Measurements from ENCODE around the gene SLC4A9.

Gene SLC4A9, protein sequence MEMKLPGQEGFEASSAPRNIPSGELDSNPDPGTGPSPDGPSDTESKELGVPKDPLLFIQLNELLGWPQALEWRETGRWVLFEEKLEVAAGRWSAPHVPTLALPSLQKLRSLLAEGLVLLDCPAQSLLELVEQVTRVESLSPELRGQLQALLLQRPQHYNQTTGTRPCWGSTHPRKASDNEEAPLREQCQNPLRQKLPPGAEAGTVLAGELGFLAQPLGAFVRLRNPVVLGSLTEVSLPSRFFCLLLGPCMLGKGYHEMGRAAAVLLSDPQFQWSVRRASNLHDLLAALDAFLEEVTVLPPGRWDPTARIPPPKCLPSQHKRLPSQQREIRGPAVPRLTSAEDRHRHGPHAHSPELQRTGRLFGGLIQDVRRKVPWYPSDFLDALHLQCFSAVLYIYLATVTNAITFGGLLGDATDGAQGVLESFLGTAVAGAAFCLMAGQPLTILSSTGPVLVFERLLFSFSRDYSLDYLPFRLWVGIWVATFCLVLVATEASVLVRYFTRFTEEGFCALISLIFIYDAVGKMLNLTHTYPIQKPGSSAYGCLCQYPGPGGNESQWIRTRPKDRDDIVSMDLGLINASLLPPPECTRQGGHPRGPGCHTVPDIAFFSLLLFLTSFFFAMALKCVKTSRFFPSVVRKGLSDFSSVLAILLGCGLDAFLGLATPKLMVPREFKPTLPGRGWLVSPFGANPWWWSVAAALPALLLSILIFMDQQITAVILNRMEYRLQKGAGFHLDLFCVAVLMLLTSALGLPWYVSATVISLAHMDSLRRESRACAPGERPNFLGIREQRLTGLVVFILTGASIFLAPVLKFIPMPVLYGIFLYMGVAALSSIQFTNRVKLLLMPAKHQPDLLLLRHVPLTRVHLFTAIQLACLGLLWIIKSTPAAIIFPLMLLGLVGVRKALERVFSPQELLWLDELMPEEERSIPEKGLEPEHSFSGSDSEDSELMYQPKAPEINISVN

DNA sequence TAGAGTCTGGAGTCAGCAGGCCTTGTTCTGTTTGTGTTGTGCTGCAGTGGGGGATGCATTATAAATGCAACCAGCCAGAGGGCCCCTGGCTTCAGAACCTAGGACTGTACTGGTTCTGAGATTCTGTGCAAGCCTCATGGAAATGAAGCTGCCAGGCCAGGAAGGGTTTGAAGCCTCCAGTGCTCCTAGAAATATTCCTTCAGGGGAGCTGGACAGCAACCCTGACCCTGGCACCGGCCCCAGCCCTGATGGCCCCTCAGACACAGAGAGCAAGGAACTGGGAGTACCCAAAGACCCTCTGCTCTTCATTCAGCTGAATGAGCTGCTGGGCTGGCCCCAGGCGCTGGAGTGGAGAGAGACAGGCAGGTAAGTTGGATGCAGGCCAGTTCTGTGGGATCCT lies at the start of gene SLC4A9:
TSS of gene SLC4A9 (plus strand) at position 94 of the 400 bp plus-strand sequence. CDS start at position 137, 43 bp downstream.
- no peak for DNase-seq (ENCODE audit: low read depth, low spot score)

DNA sequence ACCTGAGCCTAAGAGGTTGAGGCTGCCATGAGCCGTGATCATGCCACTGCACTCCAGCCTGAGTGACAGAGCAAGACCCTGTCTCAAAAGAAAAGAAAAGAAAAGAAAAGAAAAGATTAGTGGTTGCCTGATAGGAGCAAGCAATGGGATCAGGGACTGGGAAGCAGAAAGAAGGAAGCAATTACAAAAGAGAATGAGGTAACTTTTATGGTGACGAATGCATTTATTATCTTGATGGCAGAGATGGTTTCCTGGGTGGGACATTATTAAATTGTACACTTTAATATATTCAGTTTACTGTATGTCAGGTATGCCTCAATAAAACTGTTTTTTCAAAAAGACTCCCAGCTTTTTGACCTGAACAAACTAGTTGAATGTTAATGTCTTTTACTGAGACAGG lies 49.6 kb upstream of the SLC4A9 start:
- DNase-seq (ENCODE audit: low read depth, low spot score), result no peak

DNA sequence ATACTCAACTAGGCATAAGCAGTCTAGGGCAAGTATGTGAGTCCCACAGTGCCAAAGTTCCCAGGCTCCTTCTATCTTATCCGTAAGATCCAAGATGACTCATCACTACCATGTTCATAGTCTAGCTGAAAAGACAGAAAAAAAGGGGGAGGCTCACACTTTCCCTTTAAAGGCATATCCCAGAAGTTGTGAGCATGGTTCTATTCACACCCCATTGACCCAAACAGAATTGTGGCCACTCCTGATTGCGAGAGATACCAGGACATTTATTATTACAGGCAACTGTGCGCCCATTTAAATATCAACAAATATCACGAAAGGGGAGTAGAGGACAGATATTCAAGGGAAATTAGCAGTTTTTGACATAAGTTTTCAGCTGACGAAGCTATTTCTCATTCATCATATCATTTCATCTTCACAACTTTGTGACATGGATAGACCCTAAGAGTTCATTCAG lies 49.0 kb upstream of the SLC4A9 start:
- no peak for DNase-seq (ENCODE audit: low read depth, low spot score)

DNA sequence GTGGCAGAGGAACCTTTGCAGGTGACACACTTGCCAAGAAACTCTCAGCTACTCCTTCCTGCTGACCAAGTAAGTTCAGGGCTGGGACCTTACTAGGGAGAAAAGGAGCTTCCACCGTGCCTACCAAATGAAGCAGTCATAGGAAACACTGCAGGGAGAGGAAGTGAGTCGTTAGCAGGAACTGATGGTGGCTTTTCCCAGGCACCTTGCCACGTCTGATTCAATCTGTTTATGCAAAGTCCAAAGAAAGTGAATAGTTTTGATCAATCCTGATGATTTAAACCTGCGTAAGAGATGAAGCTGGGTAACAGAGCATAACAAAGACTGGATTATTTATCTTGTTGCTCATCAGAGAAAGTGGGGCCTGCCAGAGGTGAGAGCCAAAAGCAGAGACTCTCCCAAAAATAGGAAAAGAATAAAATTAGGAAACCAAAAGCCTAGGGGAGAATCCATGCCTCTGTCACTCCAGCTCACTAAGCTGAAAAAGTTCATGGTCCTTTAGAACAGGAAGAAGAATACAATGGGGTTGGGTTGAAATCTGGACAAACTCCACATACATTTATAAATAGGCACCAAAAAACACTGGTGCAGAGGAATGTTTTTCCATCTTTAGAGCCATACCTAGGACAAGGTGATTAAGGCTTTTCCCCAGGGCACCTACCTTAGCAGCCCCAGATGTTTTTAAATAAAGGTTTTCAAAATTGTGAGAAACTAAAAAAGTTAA lies 47.8 kb upstream of the SLC4A9 start:
- no peak for DNase-seq (ENCODE audit: low read depth, low spot score)

DNA sequence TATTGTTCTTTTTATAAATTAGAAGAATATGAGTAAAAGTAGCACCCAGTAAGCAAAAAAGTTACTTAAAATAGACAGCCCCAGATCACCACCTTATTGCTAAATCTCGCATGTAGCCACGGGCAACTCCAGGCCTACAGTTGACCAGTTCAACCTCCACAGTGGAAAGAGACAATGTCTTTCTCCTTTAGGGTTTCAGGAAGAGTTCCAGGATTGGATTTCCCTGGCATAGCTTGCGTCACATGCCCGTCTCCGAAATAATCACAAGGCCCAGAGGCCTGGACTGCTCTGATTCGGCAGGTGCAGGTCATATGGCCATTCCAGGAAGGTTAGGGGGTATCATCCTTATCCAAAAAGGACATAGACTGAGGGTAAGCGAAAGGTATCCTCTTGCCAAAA lies 47.2 kb upstream of the SLC4A9 start:
- DNase-seq (ENCODE audit: low read depth, low spot score), result no peak

DNA sequence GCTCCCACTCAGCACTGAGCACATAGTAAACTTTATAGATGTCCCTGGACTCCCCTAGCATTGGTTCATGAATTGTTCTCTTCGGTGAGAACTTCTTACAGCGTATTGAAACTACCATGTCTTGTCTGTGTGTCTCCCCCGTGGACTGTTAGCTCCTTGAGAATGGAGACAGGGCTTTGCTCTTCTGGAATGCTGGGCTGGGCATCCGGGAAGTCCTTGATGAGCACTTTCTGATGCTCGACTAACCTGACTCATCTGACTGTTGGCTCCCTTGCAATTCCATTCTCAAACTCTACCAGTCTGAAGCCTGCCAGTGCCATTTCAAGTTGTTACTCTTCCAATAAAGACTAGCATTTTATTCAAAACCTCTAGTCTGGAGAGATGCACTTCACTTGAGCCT lies 42.1 kb upstream of the SLC4A9 start:
- no peak for DNase-seq (ENCODE audit: low read depth, low spot score)

DNA sequence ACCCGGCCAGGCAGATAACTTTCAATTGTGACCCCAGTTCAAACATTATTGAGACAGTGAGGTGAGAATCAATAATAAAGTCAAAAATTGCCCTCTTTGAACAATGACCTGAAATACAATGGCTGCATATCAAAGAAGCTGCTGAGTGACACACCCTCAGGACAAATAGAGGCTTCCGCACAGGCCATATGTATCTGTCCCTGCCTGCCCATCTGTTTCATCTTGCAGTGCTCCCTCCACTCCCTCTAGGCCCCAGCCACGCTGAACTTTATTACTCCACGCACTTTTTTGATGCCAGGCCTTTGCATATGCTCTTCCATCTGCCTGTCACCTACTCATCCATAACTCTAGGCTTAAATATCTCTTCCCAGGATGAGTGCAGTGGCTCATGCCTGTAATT lies 41.2 kb upstream of the SLC4A9 start:
- DNase-seq (ENCODE audit: low read depth, low spot score), result no peak

DNA sequence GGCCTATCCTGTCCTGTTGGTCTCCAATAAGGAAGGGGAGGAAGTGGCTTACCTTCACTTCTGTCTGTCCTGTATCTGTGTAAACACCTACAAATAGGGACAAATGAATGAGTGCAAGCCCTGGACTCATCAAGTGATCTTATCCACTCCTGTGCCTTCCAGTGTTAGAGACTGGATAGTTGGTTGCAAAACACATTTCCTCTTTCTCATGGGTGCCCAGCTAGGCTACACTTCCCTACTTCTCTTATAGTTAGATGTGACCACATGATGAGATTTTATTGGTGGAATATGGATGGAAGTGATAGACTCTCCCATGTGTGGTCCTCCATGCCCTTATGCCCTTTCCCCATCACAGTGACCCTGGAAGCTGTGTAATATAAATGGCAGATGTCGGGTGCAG lies 40.2 kb upstream of the SLC4A9 start:
- no peak for DNase-seq (ENCODE audit: low read depth, low spot score)

DNA sequence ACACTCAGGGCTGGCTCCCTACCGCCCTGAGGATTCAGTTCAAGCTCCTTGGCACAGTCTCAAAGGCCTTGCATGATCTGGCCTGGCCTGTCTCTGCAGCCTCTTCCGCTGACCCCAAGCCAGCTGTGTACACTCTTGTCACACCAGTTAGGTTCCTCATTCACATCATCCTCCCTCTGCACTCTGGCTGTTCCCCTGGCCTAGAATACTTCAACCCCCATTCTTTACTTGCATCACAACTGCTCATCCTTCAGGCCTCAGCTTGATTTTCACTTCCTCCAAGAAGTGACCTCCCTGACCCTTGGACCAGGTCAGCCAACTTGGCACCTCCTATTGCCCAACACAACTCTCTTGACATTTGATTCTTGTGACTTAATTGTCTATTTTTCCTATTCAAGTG lies 38.2 kb upstream of the SLC4A9 start:
- no peak for DNase-seq (ENCODE audit: low read depth, low spot score)

DNA sequence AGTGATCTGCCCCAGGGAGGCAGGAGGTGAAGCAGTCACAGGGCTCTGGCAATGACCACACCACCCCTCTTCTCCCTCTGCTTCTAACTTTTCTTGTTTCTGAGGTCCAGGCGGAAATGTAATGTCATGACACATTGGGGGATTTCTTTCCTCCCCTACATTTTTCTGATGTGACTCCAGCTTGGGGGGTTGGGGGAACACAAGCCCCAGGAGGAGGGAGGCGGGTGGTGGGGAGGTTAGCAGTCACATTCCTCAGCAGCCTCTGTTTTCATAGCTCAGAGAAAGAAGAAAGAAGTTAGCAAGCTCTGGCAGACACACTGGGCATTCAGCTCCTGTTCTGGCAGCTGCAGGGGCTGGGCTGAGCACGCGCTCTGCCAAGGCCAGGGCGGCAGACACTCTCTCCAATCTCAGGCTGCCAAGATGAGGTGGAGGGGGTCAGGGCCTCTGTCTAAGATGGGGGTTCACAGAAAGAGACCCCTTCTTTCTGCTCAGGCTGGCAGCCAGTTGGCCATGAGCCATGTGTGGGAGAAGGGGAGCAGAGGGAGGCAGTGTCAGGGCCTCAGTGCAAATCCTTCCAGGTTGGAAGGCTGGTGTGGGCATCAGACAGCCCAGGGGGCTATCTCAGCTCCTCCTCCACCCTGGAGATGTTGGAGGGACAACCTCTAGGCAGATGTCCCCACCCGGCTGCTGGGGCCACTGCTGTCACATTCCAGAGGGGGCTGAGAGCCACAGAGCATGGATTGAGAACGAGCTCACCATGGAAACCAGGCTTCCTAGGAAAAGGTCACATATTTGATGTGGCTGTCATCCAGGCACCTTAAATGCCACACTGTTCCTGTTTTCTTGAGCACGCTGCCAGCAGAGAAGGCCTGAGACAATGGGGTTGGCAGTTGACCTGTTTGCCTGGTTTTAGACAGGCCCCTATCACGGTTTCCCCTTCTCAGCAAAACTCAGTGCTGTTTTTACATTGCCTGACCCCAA lies 37.0 kb upstream of the SLC4A9 start:
- peak; percentile 48 for DNase-seq (ENCODE audit: low read depth, low spot score)

DNA sequence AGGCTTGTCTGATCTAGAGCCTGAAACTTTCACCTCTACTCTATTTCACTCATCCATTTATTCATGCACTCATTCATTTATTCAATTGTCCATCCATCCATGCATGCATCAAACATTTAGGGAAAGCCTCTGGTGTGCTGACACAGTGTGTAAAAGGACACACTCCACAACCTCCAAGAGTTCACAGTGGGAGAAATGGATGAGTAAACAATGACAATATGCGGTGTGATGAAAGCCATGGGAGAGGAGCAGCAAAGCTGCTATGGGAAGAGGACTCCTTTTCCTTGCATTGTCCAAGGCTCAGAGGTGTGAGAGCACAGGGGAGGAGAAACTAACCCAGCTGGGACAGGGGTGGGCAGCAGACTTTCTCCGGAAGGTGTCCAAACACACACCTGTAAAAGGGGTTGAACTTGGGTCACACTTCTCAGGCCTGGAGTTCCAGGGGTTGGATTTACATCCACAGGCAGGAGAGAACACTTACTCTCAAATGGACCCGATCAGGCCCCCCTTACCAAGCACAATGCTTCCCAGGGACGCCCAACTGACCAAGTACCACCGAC lies 35.9 kb upstream of the SLC4A9 start:
- no peak for DNase-seq (ENCODE audit: low read depth, low spot score)

DNA sequence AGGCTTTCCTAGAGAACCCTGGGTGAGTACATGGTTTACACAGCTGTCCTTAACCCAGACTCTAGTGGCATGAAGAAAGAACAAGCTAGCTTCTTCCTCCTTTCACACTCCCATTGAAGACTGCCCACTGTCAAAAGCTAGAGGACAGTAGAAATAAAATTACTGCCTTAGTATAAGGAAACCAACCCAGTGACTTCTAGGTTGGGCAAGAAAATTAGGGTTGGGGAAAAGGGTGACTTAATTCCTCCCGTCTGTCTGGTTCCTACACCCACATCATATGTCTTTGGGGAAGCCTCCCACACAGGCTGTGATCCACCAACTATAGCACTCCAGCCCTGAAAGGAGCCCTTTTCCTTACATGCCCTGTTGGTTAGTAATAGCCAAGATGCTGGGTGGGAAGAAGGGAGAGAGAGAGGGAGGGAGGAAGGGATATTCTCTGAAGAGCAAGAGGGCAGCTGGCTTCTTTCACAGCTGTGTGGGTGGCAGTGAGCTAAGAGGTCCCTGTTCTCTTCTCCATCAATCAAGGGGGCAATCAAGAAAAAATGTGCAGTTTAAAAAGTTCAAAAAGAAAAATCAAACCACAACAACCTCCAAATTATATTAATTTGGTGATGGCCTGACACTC lies 35.3 kb upstream of the SLC4A9 start:
- DNase-seq (ENCODE audit: low read depth, low spot score), result no peak

DNA sequence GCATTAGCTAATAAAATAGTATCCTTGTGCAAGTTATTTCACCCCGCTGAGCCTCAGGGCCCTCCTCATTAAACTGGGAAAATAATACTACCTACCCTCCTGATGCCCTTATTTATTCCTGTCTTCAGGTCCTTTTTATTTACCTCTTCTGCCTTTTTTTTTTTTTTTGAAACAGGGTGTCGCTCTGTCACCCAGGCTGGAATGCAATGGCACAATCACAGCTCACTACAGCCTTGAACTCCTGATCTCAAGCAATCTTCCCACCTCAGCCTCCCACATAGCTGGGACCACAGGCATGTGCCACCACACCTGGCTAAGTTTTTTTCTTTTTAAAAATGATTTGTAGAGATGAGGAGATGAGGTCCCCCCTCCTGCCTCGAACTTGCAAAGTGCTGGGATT lies 34.5 kb upstream of the SLC4A9 start:
- DNase-seq (ENCODE audit: low read depth, low spot score), result no peak

DNA sequence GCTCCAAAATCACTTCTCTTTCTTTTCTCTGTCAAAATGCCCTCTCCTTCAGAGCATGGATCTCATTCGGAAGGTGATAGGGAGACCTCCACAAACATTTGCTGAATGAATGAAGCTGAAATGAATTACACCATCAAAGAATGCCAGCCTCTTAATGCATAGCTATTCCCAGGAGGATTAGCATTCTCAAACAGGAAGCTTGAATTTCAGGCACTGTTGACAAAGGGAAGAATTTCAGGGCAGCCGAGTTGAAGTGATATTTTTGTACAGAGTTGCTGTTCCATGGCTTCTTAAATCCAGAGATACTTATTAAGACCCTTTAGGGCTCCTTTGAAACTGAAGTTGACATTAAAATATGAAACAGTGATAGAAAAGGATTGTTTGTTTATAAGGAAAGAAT lies 32.4 kb upstream of the SLC4A9 start:
- DNase-seq (ENCODE audit: low read depth, low spot score), result no peak

DNA sequence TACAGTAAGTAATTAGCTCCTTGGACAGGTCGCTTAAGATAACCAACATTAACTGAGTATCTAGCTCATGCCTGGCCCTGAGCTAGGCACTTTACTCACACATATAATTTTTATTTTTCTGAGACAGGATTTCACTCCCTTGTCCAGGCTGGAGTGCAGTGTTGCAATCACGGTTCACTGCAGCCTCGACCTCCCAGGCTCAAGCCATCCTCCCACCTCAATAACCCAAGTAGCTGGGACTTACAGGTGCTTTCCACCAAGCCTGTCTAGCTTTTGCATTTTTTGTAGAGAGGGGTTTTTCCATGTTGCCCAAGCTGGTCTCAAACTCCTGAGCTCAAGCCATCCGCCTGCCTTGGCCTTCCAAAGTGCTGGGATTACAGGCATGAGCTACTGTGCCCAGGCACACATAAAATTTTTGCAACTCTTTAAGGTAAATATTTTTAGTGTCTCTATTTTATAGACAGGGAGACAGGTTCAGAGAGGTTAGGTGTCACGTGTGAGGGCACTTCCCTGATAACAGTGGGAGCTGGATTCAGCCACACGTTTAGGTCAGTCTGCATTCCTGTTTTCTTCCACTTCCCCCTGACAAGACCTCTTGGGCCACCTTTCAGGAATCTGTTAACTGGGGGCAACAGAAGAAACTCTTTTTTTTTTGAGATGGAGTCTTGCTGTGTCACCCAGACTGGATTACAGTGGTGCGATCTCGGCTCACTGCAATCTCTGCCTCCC lies 31.8 kb upstream of the SLC4A9 start:
- no peak for DNase-seq (ENCODE audit: low read depth, low spot score)

DNA sequence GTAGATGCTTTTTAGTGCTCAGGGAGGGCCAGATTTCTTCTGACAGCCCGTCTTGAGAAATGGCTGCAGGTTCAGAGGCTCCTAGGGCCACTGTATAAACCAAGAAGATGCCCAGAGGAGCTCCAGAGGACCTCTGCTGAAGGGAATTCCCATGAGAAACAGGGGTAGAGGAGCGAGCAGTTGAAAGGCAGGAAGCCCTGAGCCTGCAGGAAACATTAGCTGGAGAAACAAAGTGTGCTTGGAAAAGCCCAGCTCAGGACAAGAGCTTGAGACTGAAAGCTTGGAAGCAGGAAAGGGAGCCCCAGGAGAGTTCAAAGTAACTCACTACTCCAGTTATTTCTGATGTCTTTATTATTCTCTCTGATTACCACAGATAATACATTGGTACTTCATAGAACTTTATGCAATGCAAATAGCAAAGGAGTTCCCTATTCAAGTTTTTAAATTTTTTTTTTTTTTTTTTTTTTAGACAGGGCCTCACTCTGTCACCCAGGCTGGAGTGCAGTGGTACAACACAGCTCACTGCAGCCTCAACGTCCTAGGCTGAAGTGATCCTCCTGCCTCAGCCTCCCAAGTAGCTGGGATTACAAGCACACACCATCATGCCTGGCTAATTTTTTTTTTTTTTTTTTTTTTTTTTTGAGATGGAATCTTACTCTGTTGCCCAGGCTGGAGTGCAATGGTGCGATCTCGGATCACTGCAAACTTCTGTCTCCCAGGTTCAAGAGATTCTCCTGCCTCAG lies 30.1 kb upstream of the SLC4A9 start:
- no peak for DNase-seq (ENCODE audit: low read depth, low spot score)

DNA sequence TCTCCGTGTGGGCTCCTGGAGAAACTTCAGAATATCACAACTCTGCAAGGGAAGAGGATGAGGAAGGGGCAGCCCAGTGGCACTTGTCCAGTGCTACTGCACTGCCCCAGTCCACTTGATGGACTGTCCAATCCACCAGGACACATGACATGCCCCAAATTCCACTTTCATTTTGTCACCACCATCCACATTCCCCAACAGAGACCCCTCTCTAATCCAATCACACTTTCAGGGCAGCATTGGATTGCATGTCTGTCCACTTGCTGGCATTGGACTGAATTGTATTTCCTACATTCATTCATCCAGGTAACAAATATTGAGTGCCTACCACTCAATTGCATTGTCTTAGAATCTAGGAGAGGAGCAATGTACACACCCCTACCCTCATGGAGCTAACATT lies 28.4 kb upstream of the SLC4A9 start:
- no peak for DNase-seq (ENCODE audit: low read depth, low spot score)

DNA sequence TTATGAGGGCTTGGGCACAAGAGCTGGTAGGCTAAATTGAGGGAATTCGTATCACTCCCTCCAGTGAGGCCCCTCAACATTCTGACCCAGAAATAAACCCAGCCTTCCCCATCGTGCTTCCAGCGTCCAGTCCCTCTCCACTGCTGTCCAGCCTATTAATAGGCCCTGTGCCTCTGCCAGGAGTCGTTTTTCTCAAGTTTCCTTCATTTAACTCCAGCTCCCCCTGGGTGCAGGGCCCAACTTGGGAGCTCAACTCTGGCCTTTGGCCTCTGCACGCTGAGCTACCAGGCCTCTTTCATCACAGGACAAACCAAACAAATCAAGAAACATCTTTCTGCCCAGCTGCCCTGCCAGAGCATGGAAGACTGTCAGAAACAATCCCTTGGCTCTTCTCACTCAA lies 23.6 kb upstream of the SLC4A9 start:
- DNase-seq (ENCODE audit: low read depth, low spot score), result no peak

DNA sequence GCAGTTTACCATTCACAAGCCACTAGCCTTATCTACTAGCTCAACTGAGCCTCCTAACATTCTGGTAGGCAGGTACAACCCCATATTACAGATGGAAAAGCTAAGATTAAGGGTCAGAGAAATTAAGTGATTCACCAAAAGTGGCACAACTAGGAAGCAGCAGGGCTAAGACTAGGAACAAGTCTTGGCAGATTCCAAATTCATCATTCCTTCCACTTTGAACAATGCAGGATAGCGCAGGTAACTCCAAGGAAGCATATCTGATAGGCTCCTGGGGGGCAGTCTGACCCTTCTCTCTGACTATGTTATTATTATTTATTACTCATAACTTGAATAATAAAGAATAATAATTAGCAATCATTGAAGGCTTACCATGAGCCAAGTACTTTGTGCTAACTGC lies 22.1 kb upstream of the SLC4A9 start:
- no peak for DNase-seq (ENCODE audit: low read depth, low spot score)

Measured in ELF-1 (cell line).